H9 (cell line): ENCODE measurements around the gene ERCC2. TPM values are rescaled to one million over a fixed set of nuclear protein-coding genes. Genes with fewer than 3 reads are reported as not detected.

Experiments
- DNase-seq: peaks from one replicate; pipeline ENCODE4 v3.0.0-alpha.2; 2017
- H2AFZ ChIP-seq: one replicate; pipeline ENCODE4 v1.6.1; 2013; ENCODE audit warnings: mild to moderate bottlenecking, low read length, control low read depth, moderate library complexity
- H2AK5ac ChIP-seq: 2 replicates; pipeline ENCODE4 v1.6.1; 2013; ENCODE audit warnings: low read length, control low read depth, mixed read lengths; ENCODE audit not compliant: insufficient read length
- H2BK120ac ChIP-seq: one replicate; pipeline ENCODE4 v1.6.1; 2013; ENCODE audit warnings: low read depth, mild to moderate bottlenecking, low read length, control low read depth, inconsistent platforms; ENCODE audit not compliant: poor library complexity, severe bottlenecking
- H2BK12ac ChIP-seq: 2 replicates; pipeline ENCODE4 v1.6.1; 2013; ENCODE audit warnings: low read length, control low read depth, mixed read lengths, low read depth; ENCODE audit not compliant: insufficient read length
- H2BK15ac ChIP-seq: 2 replicates; pipeline ENCODE4 v1.6.1; 2013; ENCODE audit warnings: low read depth, low read length, control low read depth
- H2BK20ac ChIP-seq: one replicate; pipeline ENCODE4 v1.6.1; 2013; ENCODE audit warnings: low read depth, mild to moderate bottlenecking, low read length, control low read depth, inconsistent platforms; ENCODE audit not compliant: poor library complexity, severe bottlenecking
- H2BK5ac ChIP-seq: 2 replicates; pipeline ENCODE4 v1.6.1; 2013; ENCODE audit warnings: low read length, control low read depth, mixed read lengths; ENCODE audit not compliant: insufficient read length
- H3K14ac ChIP-seq: 2 replicates; pipeline ENCODE4 v1.6.1; 2013; ENCODE audit warnings: low read length, control low read depth; ENCODE audit not compliant: insufficient read depth
- H3K18ac ChIP-seq: 2 replicates; pipeline ENCODE4 v1.6.1; 2013; ENCODE audit warnings: low read depth, mild to moderate bottlenecking, mixed read lengths, low read length, control low read depth; ENCODE audit not compliant: insufficient read length
- H3K23ac ChIP-seq: 2 replicates; pipeline ENCODE4 v1.6.1; 2013; ENCODE audit warnings: low read length, control low read depth, mixed read lengths, low read depth; ENCODE audit not compliant: insufficient read length
- H3K23me2 ChIP-seq: 2 replicates; pipeline ENCODE4 v1.6.1; 2013; ENCODE audit warnings: low read depth, mild to moderate bottlenecking, mixed read lengths, low read length, control low read depth; ENCODE audit not compliant: insufficient read length, poor library complexity, severe bottlenecking
- H3K27ac ChIP-seq: 2 replicates; pipeline ENCODE4 v1.5.1; 2013; ENCODE audit warnings: low read length, control low read depth, mixed read lengths, low read depth; ENCODE audit not compliant: insufficient read length
- H3K27me3 ChIP-seq: 2 replicates; pipeline ENCODE4 v1.6.1; 2013; ENCODE audit warnings: low read length, control low read depth, inconsistent platforms; ENCODE audit not compliant: insufficient read depth
- H3K4ac ChIP-seq: 2 replicates; pipeline ENCODE4 v1.6.1; 2013; ENCODE audit warnings: low read depth, mild to moderate bottlenecking, control low read depth, inconsistent platforms, low read length, moderate library complexity
- H3K4me1 ChIP-seq: 2 replicates; pipeline ENCODE4 v1.6.1; 2013; ENCODE audit warnings: low read length, control low read depth, inconsistent platforms; ENCODE audit not compliant: insufficient read depth
- H3K4me2 ChIP-seq: 2 replicates; pipeline ENCODE4 v1.6.1; 2013; ENCODE audit warnings: low read length, control low read depth, mixed read lengths; ENCODE audit not compliant: insufficient read length, insufficient read depth
- H3K56ac ChIP-seq: 2 replicates; pipeline ENCODE4 v1.6.1; 2013; ENCODE audit warnings: low read depth, mild to moderate bottlenecking, mixed read lengths, low read length, control low read depth; ENCODE audit not compliant: insufficient read length
- H3K79me1 ChIP-seq: 2 replicates; pipeline ENCODE4 v1.6.1; 2013; ENCODE audit warnings: low read depth, mild to moderate bottlenecking, moderate library complexity, low read length, control low read depth, inconsistent platforms; ENCODE audit not compliant: insufficient read depth, poor library complexity, severe bottlenecking
- H3K79me2 ChIP-seq: 2 replicates; pipeline ENCODE4 v1.6.1; 2013; ENCODE audit warnings: low read length, control low read depth, inconsistent platforms; ENCODE audit not compliant: insufficient read depth
- H3K9ac ChIP-seq: 2 replicates; pipeline ENCODE4 v1.6.1; 2013; ENCODE audit warnings: low read length, control low read depth, mixed read lengths; ENCODE audit not compliant: insufficient read length; ENCODE audit errors: extremely low read depth
- H3K9me3 ChIP-seq: one replicate; pipeline ENCODE4 v1.6.1; 2013; ENCODE audit warnings: low read depth, low read length, inconsistent platforms; ENCODE audit not compliant: control insufficient read depth
- H3T11ph ChIP-seq: one replicate; pipeline ENCODE4 v1.6.1; 2013; ENCODE audit warnings: mild to moderate bottlenecking, low read length, control low read depth, inconsistent platforms
- H4K20me1 ChIP-seq: one replicate; pipeline ENCODE4 v1.6.1; 2013; ENCODE audit not compliant: control insufficient read depth, insufficient read length, insufficient read depth
- H4K5ac ChIP-seq: 2 replicates; pipeline ENCODE4 v1.6.1; 2013; ENCODE audit warnings: low read depth, mild to moderate bottlenecking, mixed read lengths, low read length, control low read depth; ENCODE audit not compliant: insufficient read length
- H4K8ac ChIP-seq: replicated peaks from 2 replicates; pipeline ENCODE4 v1.6.1; 2013; ENCODE audit warnings: low read length, control low read depth, mixed read lengths, low read depth; ENCODE audit not compliant: insufficient read length
- H4K91ac ChIP-seq: 2 replicates; pipeline ENCODE4 v1.6.1; 2013; ENCODE audit warnings: low read depth, mild to moderate bottlenecking, moderate library complexity, mixed read lengths, low read length, control low read depth; ENCODE audit not compliant: insufficient read length
- H3K27ac Mint-ChIP-seq, 3 experiments: 2 replicates in 2 of 3; 3 replicates in 1 of 3; pipeline ENCODE4 v1.8.0; 2020 to 2021; ENCODE audit warnings: mixed read lengths in 3 of 3, mild to moderate bottlenecking in 1 of 3, moderate library complexity in 1 of 3
- H3K27me3 Mint-ChIP-seq: 2 replicates; pipeline ENCODE4 v1.8.0; 2021; ENCODE audit warnings: low read depth, mild to moderate bottlenecking, moderate library complexity, mixed read lengths
- H3K36me3 Mint-ChIP-seq, 3 experiments: 2 replicates in 2 of 3; 3 replicates in 1 of 3; pipeline ENCODE4 v1.8.0; 2020 to 2021; ENCODE audit warnings: low read depth in 3 of 3, mixed read lengths in 3 of 3; ENCODE audit not compliant: insufficient read depth in 1 of 3
- H3K4me1 Mint-ChIP-seq, 2 experiments: 2 replicates each; pipeline ENCODE4 v1.8.0; 2020; ENCODE audit warnings: mixed read lengths in 2 of 2
- H3K4me3 Mint-ChIP-seq, 2 experiments: 2 replicates in 1 of 2; 3 replicates in 1 of 2; pipeline ENCODE4 v1.8.0; 2020 to 2021; ENCODE audit warnings: mild to moderate bottlenecking in 2 of 2, mixed read lengths in 2 of 2, moderate library complexity in 1 of 2
- H3K9me3 Mint-ChIP-seq, 2 experiments: 2 replicates in 1 of 2; 3 replicates in 1 of 2; pipeline ENCODE4 v1.8.0; 2020; ENCODE audit warnings: mild to moderate bottlenecking in 2 of 2, mixed read lengths in 2 of 2, moderate library complexity in 1 of 2
- CTCF ChIP-seq: fragments of 200-600 bp; sonication (generic); conservative IDR thresholded peaks from 3 replicates; pipeline ENCODE4 v1.8.0; 2021; ENCODE audit warnings: antibody characterized with exemption, mild to moderate bottlenecking
- WGBS: extraction: QIAGEN DNeasy Blood & Tissue Kit; methylation state at CpG from one replicate; pipeline ENCODE4 v1.1.7; 2013; ENCODE audit warnings: missing lambda C conversion rate, low lambda C conversion rate, mixed read lengths; ENCODE audit not compliant: insufficient read length; ENCODE audit errors: extremely low coverage; 5-methylcytosine and 5-hydroxymethylcytosine counted together
- total RNA-seq: library from RNA; stranded (reverse); gene quantifications from 2 replicates; pipeline ENCODE4 v1.2.1, GENCODE V29; 2021

ERCC2 gene
- total RNA-seq, 1 experiment from 2014 or later = 98.7 TPM

- Histone ChIP-seq H3K4ac (no peak overlapping the region), H3K23ac (no peak overlapping the region), H4K5ac (no peak overlapping the region), H3K79me1 (no peaks in the 10 kb centered on the region), H3K14ac (no peak overlapping the region), H3K23me2 (peaks cover 10% of the 10 kb centered on the region), H2AK5ac (no peak overlapping the region), H3K4me2 (no peak overlapping the region), H4K20me1 (peaks cover 4% of the 10 kb centered on the region), H4K91ac (no peak overlapping the region), H2BK15ac (no peak overlapping the region), H3K79me2 (no peaks in the 10 kb centered on the region), H4K8ac (no peak overlapping the region), H3K56ac (no peak overlapping the region), H3K18ac (no peak overlapping the region), H2BK120ac (no peak overlapping the region), H3K27me3 (peaks cover 4% of the 10 kb centered on the region), H2BK5ac (no peak overlapping the region), H3K9ac (no peak overlapping the region), H3K4me1 (0 out of 2 replicates have a peak, but pooled peaks cover 2% of the 10 kb centered on the region), H3T11ph (no peak overlapping the region), H2BK20ac (no peak overlapping the region), H3K27ac (no peak overlapping the region), H3K9me3 (no peaks in the 10 kb centered on the region), H2BK12ac (no peak overlapping the region), H2AFZ (no peak overlapping the region)
- no CpG with 5 or more reads among the region's 15 CpGs for WGBS
- no peak for DNase-seq
- Mint-ChIP-seq H3K4me3 (no peak overlapping the region), H3K4me1 (peaks cover 8 to 20% of the 10 kb centered on the region in 2 experiments; a peak in 3 of 4 replicates), H3K36me3 (peaks cover 9 to 17% (median 15%) of the 10 kb centered on the region in 3 experiments; a peak in 6 of 7 replicates), H3K27ac (no peak overlapping the region; a peak in 1 of 7 replicates), H3K9me3 (no peaks in the 10 kb centered on the region), H3K27me3 (peaks cover 2% of the 10 kb centered on the region)
- no peak for TF ChIP-seq CTCF
Observed at GRCh38 chr19:45345506-45345860, 24.9 kb downstream of the ERCC2 start.
